ENCODE results near the gene CALU.
A peak's percentile ranks its signal among the peaks of the same experiment; 100 is the strongest.

Gene CALU

GRCh38 chr7:128739048-128739962 lies at the start of gene CALU:
TSS of gene CALU (plus strand) at chr7:128739359. CDS start at chr7:128748584, 9,225 bp downstream.
- peak within 1 kb of the TSS; percentile 87 to 95 (median 93) for H3K9ac ChIP-seq (ENCODE audit: low read length in 5 of 5)
- H3K4me1 ChIP-seq (ENCODE audit: control insufficient read depth in 5 of 5, insufficient read depth in 5 of 5, low read length in 5 of 5): peaks cover 4 to 39% (median 36%) of the 10 kb centered on the region in 5 donors
- H3K36me3 ChIP-seq (ENCODE audit: control insufficient read depth in 5 of 5, insufficient read depth in 5 of 5, low read length in 5 of 5): no peaks in the 10 kb centered on the region
- H3K27ac ChIP-seq (ENCODE audit: low read depth, low read length): peak within 1 kb of the TSS; percentile 94
- H3K27me3 ChIP-seq (ENCODE audit: control insufficient read depth in 5 of 5, insufficient read depth in 4 of 5, low read length in 5 of 5): no peaks in the 10 kb centered on the region
- no peaks in the 10 kb centered on the region for H3K9me3 ChIP-seq (ENCODE audit: control insufficient read depth in 5 of 5, low read length in 5 of 5)
- H3K4me3 ChIP-seq (ENCODE audit: low read depth in 1 of 5, low read length in 5 of 5): peak within 1 kb of the TSS; percentile 93 to 100 (median 98)

GRCh38 chr7:128691227-128691626 lies 47.9 kb upstream of the CALU start:
- Histone ChIP-seq H3K27me3 (ENCODE audit: control insufficient read depth in 5 of 5, insufficient read depth in 4 of 5, low read length in 5 of 5) (peaks cover 0 to 5% (median 0%) of the 10 kb centered on the region in 5 donors), H3K4me1 (ENCODE audit: control insufficient read depth in 5 of 5, insufficient read depth in 5 of 5, low read length in 5 of 5) (no peaks in the 10 kb centered on the region), H3K9me3 (ENCODE audit: control insufficient read depth in 5 of 5, low read length in 5 of 5) (no peaks in the 10 kb centered on the region), H3K27ac (ENCODE audit: low read depth, low read length) (no peak overlapping the region), H3K4me3 (ENCODE audit: low read depth in 1 of 5, low read length in 5 of 5) (no peak overlapping the region), H3K9ac (ENCODE audit: low read length in 5 of 5) (no peak overlapping the region), H3K36me3 (ENCODE audit: control insufficient read depth in 5 of 5, insufficient read depth in 5 of 5, low read length in 5 of 5) (no peaks in the 10 kb centered on the region)

- Histone ChIP-seq H3K4me3 (ENCODE audit: low read depth in 1 of 5, low read length in 5 of 5) (no peak overlapping the region), H3K27me3 (ENCODE audit: control insufficient read depth in 5 of 5, insufficient read depth in 4 of 5, low read length in 5 of 5) (peaks cover 3 to 13% (median 10%) of the 10 kb centered on the region in 5 donors), H3K9me3 (ENCODE audit: control insufficient read depth in 5 of 5, low read length in 5 of 5) (no peaks in the 10 kb centered on the region), H3K27ac (ENCODE audit: low read depth, low read length) (no peak overlapping the region), H3K4me1 (ENCODE audit: control insufficient read depth in 5 of 5, insufficient read depth in 5 of 5, low read length in 5 of 5) (peaks cover 0 to 9% (median 7%) of the 10 kb centered on the region in 5 donors), H3K9ac (ENCODE audit: low read length in 5 of 5) (no peak overlapping the region), H3K36me3 (ENCODE audit: control insufficient read depth in 5 of 5, insufficient read depth in 5 of 5, low read length in 5 of 5) (no peaks in the 10 kb centered on the region)
Observed at GRCh38 chr7:128692623-128693270, 46.4 kb upstream of the CALU start.

- Histone ChIP-seq H3K27ac (ENCODE audit: low read depth, low read length) (no peak overlapping the region), H3K4me1 (ENCODE audit: control insufficient read depth in 5 of 5, insufficient read depth in 5 of 5, low read length in 5 of 5) (peaks cover 0 to 11% (median 7%) of the 10 kb centered on the region in 5 donors), H3K4me3 (ENCODE audit: low read depth in 1 of 5, low read length in 5 of 5) (no peak overlapping the region), H3K36me3 (ENCODE audit: control insufficient read depth in 5 of 5, insufficient read depth in 5 of 5, low read length in 5 of 5) (no peaks in the 10 kb centered on the region), H3K27me3 (ENCODE audit: control insufficient read depth in 5 of 5, insufficient read depth in 4 of 5, low read length in 5 of 5) (peaks cover 9 to 21% (median 16%) of the 10 kb centered on the region in 5 donors), H3K9me3 (ENCODE audit: control insufficient read depth in 5 of 5, low read length in 5 of 5) (no peaks in the 10 kb centered on the region), H3K9ac (ENCODE audit: low read length in 5 of 5) (no peak overlapping the region)
Observed at GRCh38 chr7:128693373-128694015, 45.7 kb upstream of the CALU start.

GRCh38 chr7:128694738-128695137 lies 44.4 kb upstream of the CALU start:
- H3K27me3 ChIP-seq (ENCODE audit: control insufficient read depth in 5 of 5, insufficient read depth in 4 of 5, low read length in 5 of 5): peaks cover 11 to 30% (median 20%) of the 10 kb centered on the region in 5 donors
- no peaks in the 10 kb centered on the region for H3K9me3 ChIP-seq (ENCODE audit: control insufficient read depth in 5 of 5, low read length in 5 of 5)
- no peak overlapping the region for H3K4me3 ChIP-seq (ENCODE audit: low read depth in 1 of 5, low read length in 5 of 5)
- no peak overlapping the region for H3K27ac ChIP-seq (ENCODE audit: low read depth, low read length)
- peaks cover 0 to 11% (median 7%) of the 10 kb centered on the region in 5 donors for H3K4me1 ChIP-seq (ENCODE audit: control insufficient read depth in 5 of 5, insufficient read depth in 5 of 5, low read length in 5 of 5)
- H3K36me3 ChIP-seq (ENCODE audit: control insufficient read depth in 5 of 5, insufficient read depth in 5 of 5, low read length in 5 of 5): no peaks in the 10 kb centered on the region
- no peak overlapping the region for H3K9ac ChIP-seq (ENCODE audit: low read length in 5 of 5)

GRCh38 chr7:128697302-128697905 lies 41.8 kb upstream of the CALU start:
- peak overlapping the region in 1 of 5 donors; percentile 29 for H3K9ac ChIP-seq (ENCODE audit: low read length in 5 of 5)
- H3K9me3 ChIP-seq (ENCODE audit: control insufficient read depth in 5 of 5, low read length in 5 of 5): no peaks in the 10 kb centered on the region
- peaks cover 11 to 36% (median 20%) of the 10 kb centered on the region in 5 donors for H3K27me3 ChIP-seq (ENCODE audit: control insufficient read depth in 5 of 5, insufficient read depth in 4 of 5, low read length in 5 of 5)

GRCh38 chr7:128699196-128699712 lies 39.9 kb upstream of the CALU start:
- no peak overlapping the region for H3K27ac ChIP-seq (ENCODE audit: low read depth, low read length)
- H3K27me3 ChIP-seq (ENCODE audit: control insufficient read depth in 5 of 5, insufficient read depth in 4 of 5, low read length in 5 of 5): peaks cover 6 to 36% (median 20%) of the 10 kb centered on the region in 5 donors
- no peak overlapping the region for H3K4me3 ChIP-seq (ENCODE audit: low read depth in 1 of 5, low read length in 5 of 5)
- H3K9ac ChIP-seq (ENCODE audit: low read length in 5 of 5): no peak overlapping the region
- no peaks in the 10 kb centered on the region for H3K9me3 ChIP-seq (ENCODE audit: control insufficient read depth in 5 of 5, low read length in 5 of 5)
- no peaks in the 10 kb centered on the region for H3K36me3 ChIP-seq (ENCODE audit: control insufficient read depth in 5 of 5, insufficient read depth in 5 of 5, low read length in 5 of 5)
- peaks cover 0 to 15% (median 9%) of the 10 kb centered on the region in 5 donors for H3K4me1 ChIP-seq (ENCODE audit: control insufficient read depth in 5 of 5, insufficient read depth in 5 of 5, low read length in 5 of 5)

More at GRCh38 chr7:128697302-128697905, 41.8 kb upstream of the CALU start:
- H3K36me3 ChIP-seq (ENCODE audit: control insufficient read depth in 5 of 5, insufficient read depth in 5 of 5, low read length in 5 of 5): no peaks in the 10 kb centered on the region
- peak overlapping the region; percentile 36 to 57 (median 45) for H3K4me3 ChIP-seq (ENCODE audit: low read depth in 1 of 5, low read length in 5 of 5)
- H3K4me1 ChIP-seq (ENCODE audit: control insufficient read depth in 5 of 5, insufficient read depth in 5 of 5, low read length in 5 of 5): peaks cover 0 to 11% (median 7%) of the 10 kb centered on the region in 5 donors
- H3K27ac ChIP-seq (ENCODE audit: low read depth, low read length): no peak overlapping the region

- Histone ChIP-seq H3K36me3 (ENCODE audit: control insufficient read depth in 5 of 5, insufficient read depth in 5 of 5, low read length in 5 of 5) (no peaks in the 10 kb centered on the region), H3K9ac (ENCODE audit: low read length in 5 of 5) (no peak overlapping the region), H3K4me3 (ENCODE audit: low read depth in 1 of 5, low read length in 5 of 5) (no peak overlapping the region), H3K27me3 (ENCODE audit: control insufficient read depth in 5 of 5, insufficient read depth in 4 of 5, low read length in 5 of 5) (peaks cover 6 to 36% (median 20%) of the 10 kb centered on the region in 5 donors), H3K4me1 (ENCODE audit: control insufficient read depth in 5 of 5, insufficient read depth in 5 of 5, low read length in 5 of 5) (peaks cover 0 to 15% (median 9%) of the 10 kb centered on the region in 5 donors), H3K9me3 (ENCODE audit: control insufficient read depth in 5 of 5, low read length in 5 of 5) (no peaks in the 10 kb centered on the region), H3K27ac (ENCODE audit: low read depth, low read length) (no peak overlapping the region)
Observed at GRCh38 chr7:128699895-128700294, 39.3 kb upstream of the CALU start.

- Histone ChIP-seq H3K27ac (ENCODE audit: low read depth, low read length) (no peak overlapping the region), H3K4me1 (ENCODE audit: control insufficient read depth in 5 of 5, insufficient read depth in 5 of 5, low read length in 5 of 5) (peaks cover 0 to 15% (median 9%) of the 10 kb centered on the region in 5 donors), H3K36me3 (ENCODE audit: control insufficient read depth in 5 of 5, insufficient read depth in 5 of 5, low read length in 5 of 5) (no peaks in the 10 kb centered on the region), H3K9ac (ENCODE audit: low read length in 5 of 5) (no peak overlapping the region), H3K27me3 (ENCODE audit: control insufficient read depth in 5 of 5, insufficient read depth in 4 of 5, low read length in 5 of 5) (peaks cover 6 to 36% (median 20%) of the 10 kb centered on the region in 5 donors), H3K4me3 (ENCODE audit: low read depth in 1 of 5, low read length in 5 of 5) (no peak overlapping the region), H3K9me3 (ENCODE audit: control insufficient read depth in 5 of 5, low read length in 5 of 5) (no peaks in the 10 kb centered on the region)
Observed at GRCh38 chr7:128701062-128701785, 37.9 kb upstream of the CALU start.

Measured in subcutaneous abdominal adipose tissue (tissue), 5 donors.